Keratinocyte (primary cell): Measurements from ENCODE around the gene CACNB4. TPM values are rescaled to one million over a fixed set of nuclear protein-coding genes. Genes with fewer than 3 reads are reported as not detected.

Experiments
- DNase-seq: peaks from one replicate; pipeline ENCODE4 v3.0.0-alpha.2; 2011; ENCODE audit warnings: low read depth, missing footprints, low spot score
- FAIRE-seq: peaks from 2 replicates; lab custom pipeline; 2011; peaks lifted over from hg19 to GRCh38; lab: Jason Lieb, UNC
- H2AFZ ChIP-seq: 2 replicates; pipeline ENCODE4 v1.6.0; 2012; ENCODE audit warnings: low read length, control low read depth, inconsistent platforms; ENCODE audit not compliant: control insufficient read depth
- H3K27ac ChIP-seq: 2 replicates; pipeline ENCODE4 v1.5.1; 2011; ENCODE audit warnings: low read length; ENCODE audit not compliant: control insufficient read depth, insufficient read depth
- H3K27me3 ChIP-seq: 3 replicates; pipeline ENCODE4 v1.6.0; 2011; ENCODE audit warnings: low read length; ENCODE audit not compliant: control insufficient read depth, insufficient read depth; ENCODE audit errors: extremely low read depth
- H3K36me3 ChIP-seq, 2 experiments: 2 replicates in 1 of 2; 3 replicates in 1 of 2; pipeline ENCODE4 v1.5.1; 2011; ENCODE audit warnings: low read length in 2 of 2, mild to moderate bottlenecking in 1 of 2; ENCODE audit not compliant: control insufficient read depth in 2 of 2, insufficient read depth in 2 of 2; ENCODE audit errors: extremely low read depth in 1 of 2
- H3K4me1 ChIP-seq: 3 replicates; pipeline ENCODE4 v1.5.1; 2011; ENCODE audit warnings: low read length; ENCODE audit not compliant: control insufficient read depth, insufficient read depth; ENCODE audit errors: extremely low read depth
- H3K4me2 ChIP-seq: 3 replicates; pipeline ENCODE4 v1.6.0; 2011; ENCODE audit warnings: low read depth, low read length; ENCODE audit not compliant: control insufficient read depth, insufficient read depth; ENCODE audit errors: extremely low read depth
- H3K4me3 ChIP-seq, 3 experiments: fragments of 200-600 bp in 1 of 3; sonication (generic) in 1 of 3; 2 replicates in 2 of 3; 3 replicates in 1 of 3; pipeline ENCODE4 v1.5.1; 2011 to 2016; ENCODE audit warnings: low read length in 3 of 3, mild to moderate bottlenecking in 3 of 3, control low read depth in 2 of 3, inconsistent platforms in 1 of 3, low read depth in 1 of 3, mixed read lengths in 1 of 3, mixed run types in 1 of 3, moderate library complexity in 1 of 3; ENCODE audit not compliant: control insufficient read depth in 2 of 3, insufficient read depth in 2 of 3; ENCODE audit errors: extremely low read depth in 1 of 3
- H3K79me2 ChIP-seq: 2 replicates; pipeline ENCODE4 v1.6.0; 2012; ENCODE audit warnings: low read length; ENCODE audit not compliant: control insufficient read depth, insufficient read depth
- H3K9ac ChIP-seq: 3 replicates; pipeline ENCODE4 v1.6.0; 2011; ENCODE audit warnings: low read length; ENCODE audit not compliant: control insufficient read depth, insufficient read depth; ENCODE audit errors: extremely low read depth
- H3K9me1 ChIP-seq: 3 replicates; pipeline ENCODE4 v1.6.0; 2011; ENCODE audit warnings: low read length; ENCODE audit not compliant: control insufficient read depth, insufficient read depth; ENCODE audit errors: extremely low read depth
- H3K9me3 ChIP-seq: 2 replicates; pipeline ENCODE4 v1.5.1; 2012; ENCODE audit warnings: low read depth, low read length; ENCODE audit not compliant: control insufficient read depth
- H4K20me1 ChIP-seq: 3 replicates; pipeline ENCODE4 v1.6.0; 2011; ENCODE audit warnings: low read length; ENCODE audit not compliant: control insufficient read depth, insufficient read depth; ENCODE audit errors: extremely low read depth
- CTCF ChIP-seq, 3 experiments: IDR thresholded peaks in 1 of 3; conservative IDR thresholded peaks in 1 of 3; optimal IDR thresholded peaks in 1 of 3; 2 replicates in 2 of 3; 3 replicates in 1 of 3; pipeline versions ENCODE3 to v1.5.1; 2011; ENCODE audit warnings: low read length in 3 of 3, mild to moderate bottlenecking in 3 of 3, moderate library complexity in 2 of 3, control low read depth in 1 of 3, inconsistent platforms in 1 of 3; ENCODE audit not compliant: insufficient read depth in 2 of 3; ENCODE audit errors: extremely low read depth in 1 of 3
- EZH2 ChIP-seq: IDR thresholded peaks from one replicate; pipeline ENCODE4 v1.6.1; 2012; ENCODE audit warnings: inconsistent platforms, mild to moderate bottlenecking, low read length, moderate library complexity
- dilution Hi-C: fragments of 300-500 bp; cut with MboI; formaldehyde crosslinking; loops from one replicate; pipeline ENCODE4 v1.7.0; 2020; ENCODE audit warnings: low sequenced_read_pairs; ENCODE audit not compliant: extremely low pct_ligation_motif_present
- polyA plus RNA-seq, 5 experiments: library from polyadenylated mRNA; depleted of rRNA in 3 of 5; stranded (reverse) in 3 of 5; stranded (forward) in 1 of 5; unstranded in 1 of 5; fragments of >200 nt; gene quantifications; 1 replicate in 1 of 5; 2 replicates in 3 of 5; 3 replicates in 1 of 5; pipeline versions ENCODE4 v1.2.1 to v1.2.3, GENCODE V29; 2011 to 2012; ENCODE audit warnings: missing spikeins in 2 of 5, low read depth in 1 of 5, low replicate concordance in 1 of 5

CACNB4 gene
- polyA plus RNA-seq, 1 donor (not counting 4 experiments of a cell fraction or from before 2014, with no cell fraction given) = 0.30 TPM

DNA sequence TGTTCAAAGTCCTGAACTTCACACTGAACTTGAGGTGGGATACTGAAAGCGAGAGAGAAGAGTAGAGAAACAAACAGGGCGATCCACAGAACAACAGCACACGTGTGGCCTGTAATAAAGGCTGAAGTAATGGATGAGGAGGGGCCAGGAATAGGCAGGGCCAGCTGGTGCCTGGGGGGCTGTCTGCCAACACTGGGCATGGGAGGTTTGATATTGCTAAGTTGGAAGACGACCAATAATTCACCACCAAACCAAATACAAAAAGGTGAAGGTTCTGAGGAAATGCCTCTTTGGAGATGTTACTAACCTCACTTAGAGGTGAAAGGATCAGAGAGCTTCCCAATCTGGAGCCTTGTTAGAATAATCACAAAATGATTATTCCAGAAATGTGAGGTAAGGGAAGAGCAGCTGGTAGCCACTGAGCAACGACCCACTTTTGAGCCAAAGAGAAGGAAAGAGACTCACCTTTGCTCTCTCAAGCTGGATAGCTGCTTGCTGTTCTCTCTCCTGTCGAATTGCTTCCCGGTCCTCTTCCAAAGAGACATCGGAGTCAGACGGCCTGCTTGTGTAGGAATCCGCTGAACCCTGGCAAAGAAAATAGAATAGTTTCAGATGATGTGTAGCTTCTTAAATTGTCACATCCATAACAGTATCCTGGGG is 215.9 kb downstream of the CACNB4 start:
- dilution Hi-C loops = no loop called here
- TF ChIP-seq CTCF (optimal IDR thresholded peaks at IDR 0.05 in 1 of 3, IDR thresholded peaks at IDR 0.05 in 1 of 3, conservative IDR thresholded peaks at IDR 0.05 in 1 of 3; ENCODE audit: extremely low read depth in 1 of 3, insufficient read depth in 2 of 3, low read length in 3 of 3) (no peak), EZH2 (no peak)

GRCh38 chr2:151881342-151881741 is 217.5 kb downstream of the CACNB4 start:
- Histone ChIP-seq H3K4me2 (no peak overlapping the region), H3K27ac (no peak overlapping the region), H3K4me1 (no peaks in the 10 kb centered on the region), H3K79me2 (no peaks in the 10 kb centered on the region), H3K4me3 (no peak overlapping the region), H4K20me1 (no peaks in the 10 kb centered on the region), H3K36me3 (no peaks in the 10 kb centered on the region), H3K9ac (no peak overlapping the region), H3K9me3 (no peaks in the 10 kb centered on the region), H2AFZ (no peak overlapping the region), H3K9me1 (no peaks in the 10 kb centered on the region), H3K27me3 (no peaks in the 10 kb centered on the region)
- FAIRE-seq = no peak
- DNase-seq = no peak
- dilution Hi-C loops = no loop called here
- TF ChIP-seq CTCF (optimal IDR thresholded peaks at IDR 0.05 in 1 of 3, IDR thresholded peaks at IDR 0.05 in 1 of 3, conservative IDR thresholded peaks at IDR 0.05 in 1 of 3; ENCODE audit: extremely low read depth in 1 of 3, insufficient read depth in 2 of 3, low read length in 3 of 3) (no peak), EZH2 (no peak)

More for the DNA sequence above, 215.9 kb downstream of the CACNB4 start:
- Histone ChIP-seq H3K9me1 (no peaks in the 10 kb centered on the region), H3K9ac (no peak overlapping the region), H3K4me1 (no peaks in the 10 kb centered on the region), H3K27ac (no peak overlapping the region), H3K27me3 (no peaks in the 10 kb centered on the region), H3K9me3 (no peaks in the 10 kb centered on the region), H3K36me3 (no peaks in the 10 kb centered on the region), H3K4me3 (no peak overlapping the region), H2AFZ (no peak overlapping the region), H3K79me2 (no peaks in the 10 kb centered on the region), H4K20me1 (no peaks in the 10 kb centered on the region), H3K4me2 (no peak overlapping the region)
- DNase-seq = no peak
- no peak for FAIRE-seq
